ENCODE measurements around the gene BLOC1S4. TPM values are rescaled to one million over a fixed set of nuclear protein-coding genes. Genes with fewer than 3 reads are reported as not detected.
A peak's percentile ranks its signal among the peaks of the same experiment; 100 is the strongest.

Gene BLOC1S4
- total and polyA plus RNA-seq, 4 donors, result 4.9 to 7.7 (median 5.4) TPM

DNA sequence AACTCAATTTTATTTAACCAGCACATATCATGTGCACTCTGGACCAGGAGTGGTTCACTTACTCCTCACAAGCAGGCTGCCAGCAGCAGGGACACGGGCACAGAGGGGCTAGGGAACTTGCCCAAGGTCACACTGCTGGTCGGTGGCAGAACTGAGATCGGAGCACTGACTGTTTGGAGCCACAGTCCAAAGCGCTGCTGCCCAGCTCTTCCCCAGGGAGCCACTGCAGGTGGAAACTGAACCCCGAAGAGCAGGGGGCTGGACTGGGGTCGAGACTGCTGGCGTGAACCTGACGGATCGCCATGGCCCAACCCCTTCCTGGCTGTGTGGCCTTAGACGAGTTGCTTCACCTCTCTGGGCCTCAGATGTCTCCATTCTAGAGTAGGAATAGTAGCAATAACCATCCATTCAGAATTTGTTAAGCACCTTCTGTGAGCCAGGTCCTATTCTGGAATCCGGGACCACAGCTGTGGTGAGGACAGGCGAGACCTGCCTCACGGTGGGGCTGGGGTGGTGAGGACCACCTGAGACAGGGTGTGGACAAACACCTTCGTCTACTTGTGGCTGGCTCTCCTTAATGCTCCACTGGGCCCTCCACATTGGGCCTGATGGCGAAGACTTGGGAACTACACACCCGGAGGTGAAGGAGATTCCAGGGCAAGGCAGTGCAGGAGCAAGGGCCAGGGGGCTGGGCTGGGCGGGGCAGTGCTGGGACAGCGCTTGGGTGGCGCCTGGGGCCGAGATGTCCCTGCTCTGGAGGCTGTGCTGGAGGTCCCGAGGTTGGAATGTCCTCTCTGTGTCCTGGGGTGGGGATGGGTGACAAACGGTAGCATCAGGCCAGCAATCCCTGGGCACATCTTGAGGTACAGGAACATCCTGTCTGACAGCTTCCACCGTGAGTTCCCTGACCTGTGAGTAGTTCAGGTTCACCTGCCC, 34.6 kb downstream of the BLOC1S4 start:
- WGBS, result 51% methylated on average over 23 of the region's 23 CpGs
- Histone ChIP-seq H3K27ac (ENCODE audit: low read depth in 1 of 2, low read length in 2 of 2) (peak overlapping the region; percentile 85 to 90), H3K9ac (ENCODE audit: low read depth in 1 of 2, low read length in 2 of 2) (peak overlapping the region in 1 of 2 donors; percentile 81), H3K4me3 (ENCODE audit: low read depth in 1 of 3, low read length in 3 of 3) (no peak overlapping the region), H3K9me3 (ENCODE audit: control insufficient read depth in 4 of 4, low read length in 3 of 4) (no peaks in the 10 kb centered on the region), H3K27me3 (ENCODE audit: control insufficient read depth in 4 of 4, insufficient read depth in 4 of 4, low read length in 3 of 4) (no peaks in the 10 kb centered on the region), H3K4me1 (ENCODE audit: control insufficient read depth in 4 of 4, insufficient read depth in 4 of 4, low read length in 3 of 4) (peaks cover 33 to 90% (median 80%) of the 10 kb centered on the region in 4 donors), H3K36me3 (ENCODE audit: control insufficient read depth in 4 of 4, insufficient read depth in 3 of 4, low read depth in 1 of 4, low read length in 3 of 4) (no peaks in the 10 kb centered on the region)
- no peak for TF ChIP-seq YY1 (IDR thresholded peaks at IDR 0.05)
- peak; percentile 54 to 65 for TF ChIP-seq HNF4A (conservative IDR thresholded peaks at IDR 0.05)
- peak; percentile 7 for TF ChIP-seq SP1 (IDR thresholded peaks at IDR 0.05)
- DNase-seq (ENCODE audit: low spot score), result peak; percentile 35

DNA sequence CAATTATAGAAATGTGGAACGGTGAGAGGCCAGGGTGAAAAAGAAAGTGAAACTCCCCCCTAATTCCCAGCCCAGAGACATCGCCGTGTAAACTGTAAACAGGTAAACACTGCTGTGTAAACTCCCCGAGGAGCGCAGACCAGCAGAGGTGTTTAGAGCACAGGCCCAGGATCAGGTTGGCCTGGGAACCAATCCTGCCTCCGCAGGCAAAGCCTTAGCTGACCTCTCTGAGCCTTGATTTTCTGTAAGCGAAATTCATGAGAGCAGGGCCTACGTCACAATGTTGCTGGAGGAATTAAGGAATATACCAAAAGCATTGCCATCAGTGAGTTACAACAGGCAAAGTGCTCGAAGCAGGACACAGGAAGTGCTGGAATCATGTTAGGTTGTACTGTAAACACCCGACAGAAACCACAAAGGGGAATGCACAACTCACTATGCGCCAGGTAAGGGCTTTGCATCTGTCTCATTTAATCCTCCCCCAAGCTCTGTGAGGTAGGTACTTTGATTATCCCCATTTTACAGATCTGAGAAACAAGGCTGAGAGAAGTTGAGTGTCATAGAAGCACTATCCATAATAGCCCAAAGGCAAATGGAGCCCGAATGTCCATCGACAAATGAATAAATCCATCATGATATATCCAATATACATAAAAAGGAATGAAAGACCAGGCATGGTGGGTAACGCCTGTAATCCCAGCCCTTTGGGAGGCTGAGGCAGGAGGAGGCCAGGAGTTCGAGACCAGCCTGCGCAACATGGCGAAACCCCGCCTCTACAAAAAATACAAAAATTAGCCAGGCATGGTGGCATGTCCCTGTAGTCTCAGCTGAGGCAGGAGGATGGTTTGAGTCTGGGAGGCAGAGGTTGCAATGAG, 35.9 kb downstream of the BLOC1S4 start:
- WGBS, result 48% methylated on average over 18 of the region's 18 CpGs
- Histone ChIP-seq H3K9me3 (ENCODE audit: control insufficient read depth in 4 of 4, low read length in 3 of 4) (no peaks in the 10 kb centered on the region), H3K9ac (ENCODE audit: low read depth in 1 of 2, low read length in 2 of 2) (peak overlapping the region in 1 of 2 donors; percentile 81), H3K27me3 (ENCODE audit: control insufficient read depth in 4 of 4, insufficient read depth in 4 of 4, low read length in 3 of 4) (no peaks in the 10 kb centered on the region), H3K4me1 (ENCODE audit: control insufficient read depth in 4 of 4, insufficient read depth in 4 of 4, low read length in 3 of 4) (peaks cover 33 to 84% (median 76%) of the 10 kb centered on the region in 4 donors), H3K27ac (ENCODE audit: low read depth in 1 of 2, low read length in 2 of 2) (peak overlapping the region; percentile 85 to 90), H3K36me3 (ENCODE audit: control insufficient read depth in 4 of 4, insufficient read depth in 3 of 4, low read depth in 1 of 4, low read length in 3 of 4) (no peaks in the 10 kb centered on the region), H3K4me3 (ENCODE audit: low read depth in 1 of 3, low read length in 3 of 3) (no peak overlapping the region)
- peak; percentile 32 for DNase-seq (ENCODE audit: low spot score)
- TF ChIP-seq RXRA (IDR thresholded peaks at IDR 0.05) (peak; percentile 61 to 74), FOXA2 (IDR thresholded peaks at IDR 0.05) (peak; percentile 81), FOXA1 (IDR thresholded peaks at IDR 0.05) (peak; percentile 65), YY1 (IDR thresholded peaks at IDR 0.05) (no peak), HNF4A (conservative IDR thresholded peaks at IDR 0.05) (peak in 1 of 2 donors; percentile 44), SP1 (IDR thresholded peaks at IDR 0.05) (peak; percentile 79)
- TF ChIP-seq, protein P1, sequence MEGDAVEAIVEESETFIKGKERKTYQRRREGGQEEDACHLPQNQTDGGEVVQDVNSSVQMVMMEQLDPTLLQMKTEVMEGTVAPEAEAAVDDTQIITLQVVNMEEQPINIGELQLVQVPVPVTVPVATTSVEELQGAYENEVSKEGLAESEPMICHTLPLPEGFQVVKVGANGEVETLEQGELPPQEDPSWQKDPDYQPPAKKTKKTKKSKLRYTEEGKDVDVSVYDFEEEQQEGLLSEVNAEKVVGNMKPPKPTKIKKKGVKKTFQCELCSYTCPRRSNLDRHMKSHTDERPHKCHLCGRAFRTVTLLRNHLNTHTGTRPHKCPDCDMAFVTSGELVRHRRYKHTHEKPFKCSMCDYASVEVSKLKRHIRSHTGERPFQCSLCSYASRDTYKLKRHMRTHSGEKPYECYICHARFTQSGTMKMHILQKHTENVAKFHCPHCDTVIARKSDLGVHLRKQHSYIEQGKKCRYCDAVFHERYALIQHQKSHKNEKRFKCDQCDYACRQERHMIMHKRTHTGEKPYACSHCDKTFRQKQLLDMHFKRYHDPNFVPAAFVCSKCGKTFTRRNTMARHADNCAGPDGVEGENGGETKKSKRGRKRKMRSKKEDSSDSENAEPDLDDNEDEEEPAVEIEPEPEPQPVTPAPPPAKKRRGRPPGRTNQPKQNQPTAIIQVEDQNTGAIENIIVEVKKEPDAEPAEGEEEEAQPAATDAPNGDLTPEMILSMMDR (IDR thresholded peaks at IDR 0.05; ENCODE audit: low read depth, low read length, missing input control), result no peak

- H3K9me3 ChIP-seq (ENCODE audit: control insufficient read depth in 4 of 4, low read length in 3 of 4), result no peaks in the 10 kb centered on the region
- H3K4me1 ChIP-seq (ENCODE audit: control insufficient read depth in 4 of 4, insufficient read depth in 4 of 4, low read length in 3 of 4), result peaks cover 28 to 78% (median 71%) of the 10 kb centered on the region in 4 donors
- H3K27me3 ChIP-seq (ENCODE audit: control insufficient read depth in 4 of 4, insufficient read depth in 4 of 4, low read length in 3 of 4), result no peaks in the 10 kb centered on the region
- no peak for DNase-seq (ENCODE audit: low spot score)
- WGBS, result 85% methylated on average over 6 of the region's 6 CpGs
- no peaks in the 10 kb centered on the region for H3K36me3 ChIP-seq (ENCODE audit: control insufficient read depth in 4 of 4, insufficient read depth in 3 of 4, low read depth in 1 of 4, low read length in 3 of 4)
- H3K9ac ChIP-seq (ENCODE audit: low read depth in 1 of 2, low read length in 2 of 2), result peak overlapping the region in 1 of 2 donors; percentile 10
- TF ChIP-seq MAX (IDR thresholded peaks at IDR 0.05), result peak; percentile 9
- TF ChIP-seq FOXA2 (IDR thresholded peaks at IDR 0.05), result no peak
- no peak for TF ChIP-seq TAF1 (conservative IDR thresholded peaks at IDR 0.05)
- H3K4me3 ChIP-seq (ENCODE audit: low read depth in 1 of 3, low read length in 3 of 3), result no peak overlapping the region
- H3K27ac ChIP-seq (ENCODE audit: low read depth in 1 of 2, low read length in 2 of 2), result peak overlapping the region; percentile 85 to 90
Measured at GRCh38 chr4:6752486-6752829, 36.5 kb downstream of the BLOC1S4 start.
